ENCODE measurements around the gene MAB21L3.

The MAB21L3 gene

DNA sequence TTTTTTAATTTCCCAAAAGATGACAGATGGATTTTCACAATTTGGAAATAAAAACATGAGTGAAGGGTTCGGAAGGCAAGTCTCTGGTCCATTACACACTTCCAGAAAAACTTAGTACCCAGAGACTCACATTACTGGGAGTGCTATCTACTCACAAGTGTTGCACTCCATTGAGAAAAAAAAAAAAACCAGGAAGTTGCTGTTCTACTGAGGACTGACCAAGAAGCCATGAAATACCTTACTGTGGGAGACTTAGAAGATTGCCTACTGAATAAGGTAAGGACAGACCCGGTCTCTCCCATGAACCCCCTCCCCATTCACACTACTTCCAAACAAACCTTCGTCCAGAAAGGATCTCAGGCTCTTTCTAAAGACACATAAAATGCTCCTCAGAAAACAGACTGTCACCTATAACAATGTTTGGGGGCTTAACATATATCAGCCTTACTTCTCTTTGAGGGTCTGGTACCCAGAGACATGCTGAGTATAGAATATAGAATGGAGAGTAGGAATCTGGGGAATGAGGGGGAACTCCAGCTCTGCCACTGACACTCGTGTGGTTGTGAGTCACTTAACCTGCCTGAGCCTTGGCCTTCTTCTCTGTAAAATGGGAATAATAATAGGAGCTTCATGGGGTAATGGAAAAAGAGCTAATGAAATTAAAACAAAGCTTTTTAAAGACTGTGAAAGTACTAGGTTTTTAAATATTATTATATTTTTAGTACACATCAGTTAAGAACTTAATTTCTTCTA is 1.4 kb downstream of the MAB21L3 start:
- no peak for DNase-seq

DNA sequence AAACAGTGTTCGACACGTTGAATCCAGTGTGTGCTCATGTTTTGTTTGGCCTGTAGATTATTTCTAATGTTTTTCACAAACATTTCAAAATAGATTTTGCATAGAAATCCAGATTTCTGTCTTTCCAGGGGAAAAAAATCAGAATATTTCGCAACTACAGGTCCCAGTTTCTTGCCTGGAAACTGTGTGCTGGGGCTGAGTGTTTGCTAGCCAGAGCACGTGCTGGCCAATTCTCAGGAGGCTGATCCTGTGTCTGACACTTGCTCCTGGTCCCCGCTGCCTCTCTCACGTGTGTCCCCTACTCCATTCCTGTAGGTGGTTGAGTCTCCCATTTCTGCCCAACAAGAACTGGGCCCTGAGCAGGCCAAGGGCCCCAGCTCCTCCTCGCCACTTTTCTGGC is 2.4 kb downstream of the MAB21L3 start:
- DNase-seq = no peak

DNA sequence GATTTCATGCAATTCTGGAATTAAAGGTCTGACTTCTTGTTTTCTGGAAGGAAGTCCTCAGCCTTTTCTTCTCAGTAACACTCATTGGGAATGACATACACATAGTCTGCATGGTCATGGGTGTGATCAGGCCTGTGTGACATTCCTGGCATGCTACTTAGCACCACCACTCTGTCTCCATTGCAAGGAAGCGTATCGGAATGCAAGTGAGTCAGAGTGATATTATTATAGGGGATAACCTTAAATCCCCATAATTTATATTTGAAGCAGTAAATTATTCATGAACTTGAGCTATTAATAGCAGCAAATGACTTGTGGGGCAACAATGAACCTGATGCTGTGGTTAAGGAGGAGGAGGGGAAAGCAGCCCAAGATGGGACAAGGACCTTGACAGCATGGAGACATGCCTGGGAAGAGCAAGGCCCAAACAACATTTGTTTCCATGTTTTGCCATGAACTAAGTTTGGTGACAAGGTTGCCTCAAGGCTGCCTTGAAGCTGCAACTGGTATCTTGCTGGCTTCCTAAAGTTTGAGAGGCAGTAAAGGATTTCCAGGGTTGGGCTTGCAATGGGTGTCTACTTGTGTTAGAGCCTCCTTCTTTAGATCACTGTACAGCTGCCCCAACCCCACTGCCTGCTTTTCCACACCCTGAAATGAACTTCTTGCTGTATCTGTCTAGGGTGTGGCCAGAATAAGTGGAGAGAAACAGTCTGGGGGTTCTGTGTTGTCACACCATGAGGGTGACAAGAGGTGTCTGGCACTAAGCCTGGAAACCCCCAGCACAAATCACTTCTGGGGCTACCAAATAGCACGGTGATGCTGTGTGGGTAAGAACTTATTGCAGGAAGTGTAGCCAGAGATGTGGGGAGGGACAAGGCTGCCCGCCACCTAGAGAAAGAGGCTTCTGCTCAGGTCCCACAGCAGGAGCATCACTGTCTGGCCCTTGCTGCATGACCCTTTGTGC is 4.6 kb downstream of the MAB21L3 start:
- DNase-seq = no peak

- DNase-seq = no peak
Measured at GRCh38 chr1:116118471-116118870, 7.3 kb downstream of the MAB21L3 start.

- no peak for DNase-seq
Measured at GRCh38 chr1:116119876-116120275, 8.7 kb downstream of the MAB21L3 start.

- DNase-seq = no peak
Measured at GRCh38 chr1:116122955-116123757, 12.0 kb downstream of the MAB21L3 start.

DNA sequence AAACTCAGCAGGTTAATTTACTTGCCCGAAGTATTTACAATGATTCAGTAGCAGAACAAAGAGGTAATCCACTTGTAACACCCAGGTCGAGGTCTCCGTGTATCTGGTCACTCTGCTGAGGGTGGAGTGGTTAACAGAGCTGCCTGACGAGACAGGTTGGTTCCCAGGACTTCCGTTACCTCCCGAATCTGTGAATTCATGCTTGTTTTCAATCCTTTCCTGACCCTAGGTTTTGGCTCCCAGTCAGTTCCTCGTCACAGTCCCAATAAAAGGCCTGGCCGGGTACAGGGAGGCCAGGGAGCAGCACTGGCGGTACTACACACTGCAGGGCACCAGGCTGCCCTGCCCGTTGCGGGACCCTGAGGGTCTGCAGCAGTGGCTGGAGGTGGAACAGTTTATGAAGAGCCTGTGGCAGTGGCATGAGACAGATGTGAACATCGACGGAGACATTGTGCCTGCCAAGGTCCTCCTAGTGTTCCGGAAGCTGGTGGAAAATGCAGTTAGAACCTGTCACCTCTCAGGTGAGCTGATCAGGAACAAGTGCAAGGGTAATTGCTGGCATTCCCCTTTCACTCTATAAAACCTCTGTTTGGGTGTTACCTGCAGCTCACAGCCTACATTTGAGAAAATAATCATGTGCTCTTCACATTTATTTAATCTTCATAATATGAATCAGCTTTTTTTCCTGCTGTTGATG is 12.8 kb downstream of the MAB21L3 start:
- DNase-seq = no peak

- no peak for DNase-seq
Measured at GRCh38 chr1:116125758-116126157, 14.6 kb downstream of the MAB21L3 start.

DNA sequence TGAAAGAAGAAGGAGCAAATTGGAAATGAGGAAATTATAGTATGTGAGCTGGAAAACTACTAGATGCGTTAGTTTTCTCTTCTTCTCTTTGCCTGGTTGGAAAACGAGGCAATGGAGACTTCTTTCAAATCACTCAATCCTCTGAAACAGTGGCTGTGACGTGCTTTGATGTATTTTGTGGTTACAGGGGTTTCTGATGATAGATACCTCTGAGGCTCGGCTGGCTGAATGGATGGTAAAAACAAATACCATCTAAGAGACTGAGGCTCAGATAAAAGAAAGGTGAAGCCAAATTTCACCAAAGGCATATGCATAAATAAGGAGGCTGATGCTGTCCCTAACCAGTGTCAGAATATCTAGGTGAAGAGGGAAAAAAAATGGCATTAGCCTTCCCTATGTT is 15.1 kb downstream of the MAB21L3 start:
- DNase-seq = no peak

DNA sequence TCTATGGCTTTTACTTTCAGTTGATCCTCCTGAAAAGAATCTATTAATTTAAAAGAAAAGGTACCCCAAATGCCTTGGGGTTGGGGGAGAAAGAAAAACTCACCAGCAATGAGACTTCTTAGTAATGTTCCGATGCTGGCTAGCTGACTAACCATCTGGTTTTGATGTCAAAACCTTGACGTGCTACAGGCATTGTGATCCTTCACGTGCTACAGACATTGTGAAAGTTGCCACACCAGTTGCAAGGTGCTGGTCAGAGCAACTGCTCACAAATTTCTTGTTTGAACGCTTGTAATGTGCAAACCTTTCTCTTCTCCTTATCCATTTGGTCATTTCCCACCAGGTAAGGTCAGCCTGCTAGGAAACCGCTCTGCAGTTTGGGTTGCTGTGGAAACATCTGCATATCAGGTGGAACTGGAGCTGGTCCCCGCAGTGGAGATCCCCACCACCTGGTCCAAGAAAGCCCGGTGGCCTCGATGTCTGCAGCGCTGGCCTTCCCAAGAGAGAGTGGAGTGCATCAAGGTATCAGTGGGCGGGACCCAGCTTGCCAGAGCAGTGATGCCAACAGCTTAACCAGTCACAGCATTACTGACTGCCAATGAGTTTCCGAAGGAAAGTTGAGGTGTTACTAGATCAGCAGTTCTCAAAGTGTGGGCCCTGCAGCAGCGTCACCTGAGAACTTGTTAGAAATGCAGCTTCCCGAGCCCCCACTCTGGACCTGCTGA is 16.1 kb downstream of the MAB21L3 start:
- DNase-seq = no peak

GRCh38 chr1:116127848-116128540 is 16.8 kb downstream of the MAB21L3 start:
- no peak for DNase-seq

DNA sequence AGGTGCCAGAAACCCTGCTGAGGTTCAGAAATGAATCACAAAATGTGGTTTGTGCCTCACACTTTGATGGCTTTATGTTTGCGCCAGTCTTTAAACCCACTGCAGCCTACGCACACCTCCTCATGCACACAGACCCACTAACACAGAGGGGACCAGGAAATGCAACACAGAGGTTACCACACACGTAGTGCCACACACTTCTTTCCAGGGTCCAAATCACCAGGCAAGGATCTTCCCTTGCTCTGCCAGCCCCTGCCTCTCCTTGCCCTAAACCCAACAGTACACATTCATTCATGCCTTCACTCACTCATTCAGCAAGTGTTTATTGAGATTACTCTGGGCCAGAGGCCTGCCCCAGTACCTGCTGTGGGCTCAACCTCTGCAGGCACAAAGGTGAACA is 17.5 kb downstream of the MAB21L3 start:
- DNase-seq = no peak

DNA sequence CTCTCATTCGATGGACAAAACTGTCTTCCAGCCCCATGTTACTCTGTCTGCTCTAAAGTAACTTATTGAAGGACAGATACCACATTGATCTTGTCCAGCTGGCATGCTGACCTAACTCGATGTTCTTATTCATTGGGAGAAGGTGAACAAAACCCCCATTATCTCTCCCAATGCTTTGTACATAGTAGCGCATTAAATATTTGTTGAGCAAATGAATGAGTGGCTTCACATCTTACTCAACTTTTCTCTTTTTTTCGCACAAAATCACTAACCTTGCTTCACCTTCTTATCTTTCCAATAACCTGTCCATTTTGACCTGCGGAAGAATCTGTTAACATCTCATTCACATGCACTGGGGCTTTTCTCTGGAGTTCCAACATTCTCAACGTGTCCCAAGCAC is 18.3 kb downstream of the MAB21L3 start:
- DNase-seq = no peak

- no peak for DNase-seq
Measured at GRCh38 chr1:116130356-116130755, 19.2 kb downstream of the MAB21L3 start.

DNA sequence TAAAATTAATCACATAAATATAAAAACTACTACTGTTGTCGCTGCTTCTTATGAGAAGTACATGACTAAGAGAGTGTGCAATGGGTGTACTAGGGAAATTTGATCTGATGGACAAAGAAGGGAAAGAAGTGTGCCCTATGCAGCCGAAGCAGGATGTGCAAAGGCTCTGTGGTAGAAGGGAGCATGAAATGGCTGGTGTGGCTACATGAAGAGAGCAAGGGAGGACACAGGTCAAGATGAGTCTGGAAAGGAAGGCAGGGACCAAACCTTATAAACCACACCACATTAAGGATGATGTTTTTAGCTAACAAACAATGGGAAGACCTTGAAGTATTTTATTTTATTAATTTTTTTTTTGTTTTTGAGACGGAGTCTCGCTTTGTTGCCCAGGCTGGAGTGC is 20.0 kb downstream of the MAB21L3 start:
- DNase-seq = no peak

GRCh38 chr1:116131866-116132605 is 20.8 kb downstream of the MAB21L3 start:
- no peak for DNase-seq

- no peak for DNase-seq
Measured at GRCh38 chr1:116133696-116134475, 22.7 kb downstream of the MAB21L3 start.

GRCh38 chr1:116134476-116134773 is 23.2 kb downstream of the MAB21L3 start:
- no peak for DNase-seq

DNA sequence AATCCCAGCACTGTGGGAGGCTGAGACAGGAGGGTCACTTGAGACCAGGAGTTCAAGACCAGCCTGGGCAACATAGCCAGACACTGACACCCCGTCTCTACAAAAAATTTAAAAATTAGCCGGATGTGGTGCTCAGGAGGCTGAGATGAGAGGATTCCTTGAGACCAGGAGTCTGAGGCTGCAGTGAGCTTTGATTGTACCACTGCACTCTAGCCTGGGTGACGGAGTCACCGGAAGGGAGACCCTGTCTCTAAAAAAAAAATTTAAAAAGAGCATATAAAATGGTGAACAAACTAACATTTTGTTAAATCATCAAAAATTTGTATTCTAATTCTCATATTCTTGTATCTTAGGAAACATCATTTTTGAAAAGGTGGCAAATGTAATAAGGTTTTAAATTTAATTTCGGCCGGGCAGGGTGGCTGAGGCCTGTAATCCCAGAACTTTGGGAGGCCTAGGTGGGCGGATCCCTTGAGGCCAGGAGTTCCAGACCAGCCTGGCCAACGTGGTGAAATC is 27.1 kb downstream of the MAB21L3 start:
- DNase-seq = no peak
